Breast epithelium (tissue), 3 donors: ENCODE measurements around the gene GTPBP1.

ENCODE experiments used
- POLR2A ChIP-seq: fragments of 450-650 bp; IDR thresholded peaks from one replicate; pipeline ENCODE4 v1.6.1; 2016; ENCODE audit warnings: antibody characterized with exemption, mild to moderate bottlenecking, moderate library complexity
- POLR2AphosphoS5 ChIP-seq, 3 donors: sonication (generic); formaldehyde crosslinking; IDR thresholded peaks; one replicate each; pipeline ENCODE4 v1.6.1; 2017; ENCODE audit warnings: antibody characterized with exemption in 3 of 3
- TF ChIP-seq, protein P1 (sequence below), 3 donors: fragments of 450-650 bp; IDR thresholded peaks; one replicate each; pipeline ENCODE4 v1.5.1; 2016 to 2017; ENCODE audit warnings: antibody characterized with exemption in 3 of 3, mild to moderate bottlenecking in 3 of 3, moderate library complexity in 3 of 3

DNA sequence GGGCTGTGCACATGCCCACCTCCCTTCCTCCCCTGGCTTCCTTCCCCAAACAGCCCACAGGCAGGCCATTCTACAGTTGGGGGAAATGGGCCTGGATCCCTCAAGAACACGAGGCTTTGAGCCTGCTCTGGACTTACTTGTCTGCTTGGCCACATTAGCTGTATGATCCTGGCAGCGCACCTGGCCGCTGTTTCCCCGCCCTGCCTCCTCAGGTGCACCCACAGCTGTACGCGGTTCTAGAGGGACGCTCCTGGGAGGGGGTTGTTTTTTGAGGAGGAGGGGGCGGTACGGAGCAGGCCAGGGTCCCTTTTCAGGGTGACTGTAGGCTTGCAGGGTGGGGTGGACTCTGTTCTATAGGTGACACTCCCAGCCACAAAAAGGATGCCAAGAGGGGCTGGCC lies 61.6 kb downstream of the GTPBP1 start:
- TF ChIP-seq POLR2AphosphoS5 (IDR thresholded peaks at IDR 0.05), result no peak
- TF ChIP-seq, protein P1, sequence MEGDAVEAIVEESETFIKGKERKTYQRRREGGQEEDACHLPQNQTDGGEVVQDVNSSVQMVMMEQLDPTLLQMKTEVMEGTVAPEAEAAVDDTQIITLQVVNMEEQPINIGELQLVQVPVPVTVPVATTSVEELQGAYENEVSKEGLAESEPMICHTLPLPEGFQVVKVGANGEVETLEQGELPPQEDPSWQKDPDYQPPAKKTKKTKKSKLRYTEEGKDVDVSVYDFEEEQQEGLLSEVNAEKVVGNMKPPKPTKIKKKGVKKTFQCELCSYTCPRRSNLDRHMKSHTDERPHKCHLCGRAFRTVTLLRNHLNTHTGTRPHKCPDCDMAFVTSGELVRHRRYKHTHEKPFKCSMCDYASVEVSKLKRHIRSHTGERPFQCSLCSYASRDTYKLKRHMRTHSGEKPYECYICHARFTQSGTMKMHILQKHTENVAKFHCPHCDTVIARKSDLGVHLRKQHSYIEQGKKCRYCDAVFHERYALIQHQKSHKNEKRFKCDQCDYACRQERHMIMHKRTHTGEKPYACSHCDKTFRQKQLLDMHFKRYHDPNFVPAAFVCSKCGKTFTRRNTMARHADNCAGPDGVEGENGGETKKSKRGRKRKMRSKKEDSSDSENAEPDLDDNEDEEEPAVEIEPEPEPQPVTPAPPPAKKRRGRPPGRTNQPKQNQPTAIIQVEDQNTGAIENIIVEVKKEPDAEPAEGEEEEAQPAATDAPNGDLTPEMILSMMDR (IDR thresholded peaks at IDR 0.05), result no peak
- no peak for TF ChIP-seq POLR2A
